ENCODE measurements around the gene PRKCH.

DNA sequence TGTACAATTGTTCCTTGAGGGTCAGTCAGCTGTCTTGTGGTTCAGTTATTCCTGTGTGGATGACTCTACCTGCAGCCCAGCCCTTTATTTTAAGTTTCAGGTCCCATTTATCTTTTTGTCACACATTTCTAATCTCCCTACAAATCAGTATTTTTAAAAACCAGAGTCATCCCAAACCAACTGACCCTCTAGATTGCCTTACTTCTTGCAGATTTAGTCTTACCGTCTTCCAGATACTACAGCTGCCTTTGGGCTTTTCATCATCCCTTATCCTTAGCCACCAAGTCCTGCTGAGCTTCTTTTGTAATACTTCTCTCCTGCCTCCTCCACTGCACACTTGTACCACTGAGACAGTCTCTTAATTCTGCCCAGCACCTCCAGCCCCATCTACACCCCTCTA, 54.9 kb downstream of the PRKCH start:
- TF ChIP-seq POLR2A (IDR thresholded peaks at IDR 0.05; ENCODE audit: extremely low read depth, insufficient read length) (no peak), CTCF (IDR thresholded peaks at IDR 0.05; ENCODE audit: low read depth, low read length) (no peak)
- TF ChIP-seq, protein P1, sequence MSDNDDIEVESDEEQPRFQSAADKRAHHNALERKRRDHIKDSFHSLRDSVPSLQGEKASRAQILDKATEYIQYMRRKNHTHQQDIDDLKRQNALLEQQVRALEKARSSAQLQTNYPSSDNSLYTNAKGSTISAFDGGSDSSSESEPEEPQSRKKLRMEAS (IDR thresholded peaks at IDR 0.05; ENCODE audit: low read depth, low read length): no peak

All from NB4 (cell line).